ENCODE data around the gene C12orf56. TPM values are rescaled to one million over a fixed set of nuclear protein-coding genes. Genes with fewer than 3 reads are reported as not detected.
"Not testable (repeated sequence)": the region's sequence is repeated elsewhere in the genome, so short reads cannot be mapped to it uniquely, and the experiment has no call there.

The C12orf56 gene
- total and polyA plus RNA-seq, 4 donors = 0.03 to 0.51 (median 0.12) TPM; not detected in 1

DNA sequence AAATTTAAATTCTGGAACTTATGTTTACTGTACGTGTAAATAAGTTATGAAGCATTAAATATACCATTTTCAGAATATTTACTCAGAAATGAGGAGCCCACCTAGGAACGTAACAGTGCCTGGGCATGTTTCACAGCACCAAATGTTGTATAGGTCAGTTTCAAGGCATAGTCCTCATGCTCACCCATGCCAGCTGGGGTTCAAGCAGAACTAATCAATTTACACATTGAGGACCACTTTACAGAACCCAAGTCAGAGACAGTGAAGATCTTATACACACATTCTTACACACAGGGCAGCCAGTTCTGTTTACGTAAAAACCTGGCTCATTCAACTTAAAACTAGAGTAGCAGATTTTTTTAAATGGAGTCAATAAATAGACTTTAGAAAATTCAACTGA lies 170.5 kb downstream of the C12orf56 start:
- DNase-seq (no peak), ATAC-seq (ENCODE audit: insufficient read depth, low FRiP score) (no peak)
- WGBS, 2 donors = 95 to 97% methylated on average over 3 of the region's 3 CpGs
- Histone ChIP-seq H3K9ac (ENCODE audit: insufficient read depth in 1 of 2, low read length in 2 of 2) (no peak overlapping the region), H3K27me3 (ENCODE audit: control insufficient read depth in 3 of 3, insufficient read depth in 3 of 3, low read length in 2 of 3) (no peaks in the 10 kb centered on the region), H3K27ac (ENCODE audit: low read depth in 1 of 2, low read length in 1 of 2) (no peak overlapping the region), H3K4me3 (no peak overlapping the region), H3K9me3 (ENCODE audit: control insufficient read depth in 4 of 4, insufficient read depth in 3 of 4, low read length in 3 of 4) (no peaks in the 10 kb centered on the region), H3K36me3 (ENCODE audit: control insufficient read depth in 4 of 4, insufficient read depth in 4 of 4, low read length in 4 of 4) (no peaks in the 10 kb centered on the region), H3K4me1 (ENCODE audit: control insufficient read depth in 5 of 5, insufficient read depth in 5 of 5, low read length in 5 of 5) (peaks cover 0 to 6% (median 3%) of the 10 kb centered on the region in 5 donors)
- no peak for TF ChIP-seq CTCF (IDR thresholded peaks at IDR 0.05; ENCODE audit: control extremely low read depth, extremely low read depth)

- no peak for TF ChIP-seq CTCF (IDR thresholded peaks at IDR 0.05; ENCODE audit: control extremely low read depth, extremely low read depth)
- no peak for DNase-seq
- Histone ChIP-seq H3K4me1 (ENCODE audit: control insufficient read depth in 5 of 5, insufficient read depth in 5 of 5, low read length in 5 of 5) (peaks cover 0 to 6% (median 3%) of the 10 kb centered on the region in 5 donors), H3K36me3 (ENCODE audit: control insufficient read depth in 4 of 4, insufficient read depth in 4 of 4, low read length in 4 of 4) (peaks cover 0 to under 1% (median 0%) of the 10 kb centered on the region in 4 donors), H3K9ac (ENCODE audit: insufficient read depth in 1 of 2, low read length in 2 of 2) (no peak overlapping the region), H3K9me3 (ENCODE audit: control insufficient read depth in 4 of 4, insufficient read depth in 3 of 4, low read length in 3 of 4) (no peaks in the 10 kb centered on the region), H3K4me3 (no peak overlapping the region), H3K27me3 (ENCODE audit: control insufficient read depth in 3 of 3, insufficient read depth in 3 of 3, low read length in 2 of 3) (no peaks in the 10 kb centered on the region), H3K27ac (ENCODE audit: low read depth in 1 of 2, low read length in 1 of 2) (no peak overlapping the region)
- WGBS, 2 donors = 16 to 39% methylated on average over 2 of the region's 2 CpGs
- no peak for ATAC-seq (ENCODE audit: insufficient read depth, low FRiP score)
Measured at GRCh38 chr12:64219145-64219544, 171.4 kb downstream of the C12orf56 start.

DNA sequence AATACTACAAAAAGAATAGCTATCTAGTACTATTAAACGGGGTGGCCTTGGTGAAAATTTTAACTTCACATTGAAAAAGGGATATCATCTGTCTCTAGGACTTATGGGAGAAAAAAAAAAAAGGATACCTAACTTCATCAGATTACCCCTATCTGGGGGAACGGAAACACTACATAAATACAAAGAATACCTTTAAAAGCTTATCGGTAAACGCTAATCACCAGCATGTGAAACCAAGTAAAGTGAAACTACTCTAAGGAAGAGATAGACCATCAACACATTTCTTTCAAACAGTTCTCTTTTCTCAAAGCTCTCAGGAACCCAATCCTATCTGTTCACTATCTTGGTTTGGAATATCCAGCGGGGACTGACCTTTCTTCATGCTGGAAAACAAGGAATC lies 172.0 kb downstream of the C12orf56 start:
- 62 to 77% methylated on average over 5 of the region's 5 CpGs for WGBS, 2 donors
- H3K27ac ChIP-seq (ENCODE audit: low read depth in 1 of 2, low read length in 1 of 2) = no peak overlapping the region
- TF ChIP-seq CTCF (IDR thresholded peaks at IDR 0.05; ENCODE audit: control extremely low read depth, extremely low read depth) = no peak
- H3K27me3 ChIP-seq (ENCODE audit: control insufficient read depth in 3 of 3, insufficient read depth in 3 of 3, low read length in 2 of 3) = no peaks in the 10 kb centered on the region
- no peaks in the 10 kb centered on the region for H3K9me3 ChIP-seq (ENCODE audit: control insufficient read depth in 4 of 4, insufficient read depth in 3 of 4, low read length in 3 of 4)
- H3K36me3 ChIP-seq (ENCODE audit: control insufficient read depth in 4 of 4, insufficient read depth in 4 of 4, low read length in 4 of 4) = peaks cover 0 to 5% (median 0%) of the 10 kb centered on the region in 4 donors
- peaks cover 0 to 6% (median 3%) of the 10 kb centered on the region in 5 donors for H3K4me1 ChIP-seq (ENCODE audit: control insufficient read depth in 5 of 5, insufficient read depth in 5 of 5, low read length in 5 of 5)
- DNase-seq = no peak
- H3K9ac ChIP-seq (ENCODE audit: insufficient read depth in 1 of 2, low read length in 2 of 2) = no peak overlapping the region
- no peak overlapping the region for H3K4me3 ChIP-seq
- ATAC-seq (ENCODE audit: insufficient read depth, low FRiP score) = no peak

GRCh38 chr12:64217643-64218042 lies 172.9 kb downstream of the C12orf56 start:
- H3K9me3 ChIP-seq (ENCODE audit: control insufficient read depth in 4 of 4, insufficient read depth in 3 of 4, low read length in 3 of 4); H3K27ac ChIP-seq (ENCODE audit: low read depth in 1 of 2, low read length in 1 of 2); H3K4me1 ChIP-seq (ENCODE audit: control insufficient read depth in 5 of 5, insufficient read depth in 5 of 5, low read length in 5 of 5); DNase-seq; H3K27me3 ChIP-seq (ENCODE audit: control insufficient read depth in 3 of 3, insufficient read depth in 3 of 3, low read length in 2 of 3); H3K36me3 ChIP-seq (ENCODE audit: control insufficient read depth in 4 of 4, insufficient read depth in 4 of 4, low read length in 4 of 4); ATAC-seq (ENCODE audit: insufficient read depth, low FRiP score); H3K9ac ChIP-seq (ENCODE audit: insufficient read depth in 1 of 2, low read length in 2 of 2); H3K4me3 ChIP-seq: not testable (repeated sequence)
- WGBS, 2 donors = 96 to 97% methylated on average over 7 of the region's 7 CpGs

Measured in lung (tissue), 12 donors.